Measurements from ENCODE around the gene LRRC26. TPM values are rescaled to one million over a fixed set of nuclear protein-coding genes. Genes with fewer than 3 reads are reported as not detected.

LRRC26 gene
- total and polyA plus RNA-seq, 2 of the 13 experiments (the other 11 are each of a cell fraction or from before 2014, with no cell fraction given) = not detected

DNA sequence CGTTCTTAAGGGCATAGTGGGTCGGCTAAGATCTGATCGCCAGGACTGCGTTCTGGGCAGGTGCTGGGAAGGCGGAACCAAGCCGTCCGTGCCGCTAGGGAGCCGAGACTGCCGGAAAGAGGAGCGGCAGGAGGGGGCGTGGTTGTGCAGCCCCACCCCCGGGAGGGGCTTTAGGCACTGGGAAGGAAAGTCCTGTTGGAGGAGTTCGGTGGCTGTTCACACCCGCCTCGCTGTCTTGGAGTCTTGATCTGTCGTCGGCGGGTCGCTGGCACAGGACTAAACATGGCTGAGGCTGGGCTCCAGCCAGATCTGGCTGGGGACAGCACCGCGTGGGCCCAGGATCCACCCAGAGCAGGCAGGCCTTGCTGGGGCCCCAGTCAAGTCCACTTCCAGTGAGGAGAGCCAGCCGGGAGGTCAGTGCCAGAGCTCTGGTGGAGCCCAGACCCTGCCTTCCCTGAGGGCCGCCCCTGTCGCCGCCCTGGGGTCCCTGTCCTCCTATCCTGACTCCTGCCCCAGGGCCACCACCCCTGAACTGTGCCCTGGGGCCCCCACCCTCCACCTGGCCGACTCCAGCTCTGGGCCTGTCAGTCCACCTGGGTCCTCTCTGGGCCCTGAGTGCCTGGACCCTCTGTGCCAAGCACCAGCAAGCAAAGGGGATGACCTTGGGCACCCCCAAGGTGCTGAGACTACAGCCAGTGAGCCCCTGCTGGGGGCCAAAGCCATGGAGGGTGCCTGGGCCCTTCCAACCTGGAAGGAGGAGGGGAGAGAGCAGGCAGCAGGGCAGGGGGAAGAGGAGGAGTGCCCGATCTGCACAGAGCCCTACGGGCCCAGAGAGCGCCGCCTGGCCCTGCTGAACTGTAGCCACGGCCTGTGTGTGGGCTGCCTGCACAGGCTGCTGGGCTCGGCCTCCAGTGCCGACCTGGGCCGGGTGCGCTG lies 47.7 kb upstream of the LRRC26 start (continued):
- TF ChIP-seq, protein P1, sequence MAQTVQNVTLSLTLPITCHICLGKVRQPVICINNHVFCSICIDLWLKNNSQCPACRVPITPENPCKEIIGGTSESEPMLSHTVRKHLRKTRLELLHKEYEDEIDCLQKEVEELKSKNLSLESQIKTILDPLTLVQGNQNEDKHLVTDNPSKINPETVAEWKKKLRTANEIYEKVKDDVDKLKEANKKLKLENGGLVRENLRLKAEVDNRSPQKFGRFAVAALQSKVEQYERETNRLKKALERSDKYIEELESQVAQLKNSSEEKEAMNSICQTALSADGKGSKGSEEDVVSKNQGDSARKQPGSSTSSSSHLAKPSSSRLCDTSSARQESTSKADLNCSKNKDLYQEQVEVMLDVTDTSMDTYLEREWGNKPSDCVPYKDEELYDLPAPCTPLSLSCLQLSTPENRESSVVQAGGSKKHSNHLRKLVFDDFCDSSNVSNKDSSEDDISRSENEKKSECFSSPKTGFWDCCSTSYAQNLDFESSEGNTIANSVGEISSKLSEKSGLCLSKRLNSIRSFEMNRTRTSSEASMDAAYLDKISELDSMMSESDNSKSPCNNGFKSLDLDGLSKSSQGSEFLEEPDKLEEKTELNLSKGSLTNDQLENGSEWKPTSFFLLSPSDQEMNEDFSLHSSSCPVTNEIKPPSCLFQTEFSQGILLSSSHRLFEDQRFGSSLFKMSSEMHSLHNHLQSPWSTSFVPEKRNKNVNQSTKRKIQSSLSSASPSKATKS (CRISPR knock-in tag; IDR thresholded peaks at IDR 0.05) = no peak
- TF ChIP-seq ZC3H13 (CRISPR knock-in tag; IDR thresholded peaks at IDR 0.05) (peak; percentile 36), ZNF670 (CRISPR knock-in tag; IDR thresholded peaks at IDR 0.05; ENCODE audit: borderline replicate concordance) (no peak), ZNF530 (CRISPR knock-in tag; IDR thresholded peaks at IDR 0.05; ENCODE audit: low read depth) (no peak), SALL1 (CRISPR knock-in tag; IDR thresholded peaks at IDR 0.05) (no peak; the same call in 1 of the 2 replicates), SETDB1 (CRISPR knock-in tag; IDR thresholded peaks at IDR 0.05; ENCODE audit: borderline replicate concordance) (no peak), ESRRA (CRISPR knock-in tag; IDR thresholded peaks at IDR 0.05; ENCODE audit: low read depth) (no peak), SOX13 (IDR thresholded peaks at IDR 0.05) (no peak), SOX13 (CRISPR knock-in tag; conservative IDR thresholded peaks at IDR 0.05 in 1 of 2, IDR thresholded peaks at IDR 0.05 in 1 of 2) (0 out of 4 replicates have a peak, but pooled peaks of 1 of the 2 experiments have one; percentile 22), PRMT3 (CRISPR knock-in tag; IDR thresholded peaks at IDR 0.05; ENCODE audit: borderline replicate concordance, low read depth) (no peak)
- TF ChIP-seq, protein P2, sequence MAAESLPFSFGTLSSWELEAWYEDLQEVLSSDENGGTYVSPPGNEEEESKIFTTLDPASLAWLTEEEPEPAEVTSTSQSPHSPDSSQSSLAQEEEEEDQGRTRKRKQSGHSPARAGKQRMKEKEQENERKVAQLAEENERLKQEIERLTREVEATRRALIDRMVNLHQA (CRISPR knock-in tag; IDR thresholded peaks at IDR 0.05) = no peak
- TF ChIP-seq, protein P3, sequence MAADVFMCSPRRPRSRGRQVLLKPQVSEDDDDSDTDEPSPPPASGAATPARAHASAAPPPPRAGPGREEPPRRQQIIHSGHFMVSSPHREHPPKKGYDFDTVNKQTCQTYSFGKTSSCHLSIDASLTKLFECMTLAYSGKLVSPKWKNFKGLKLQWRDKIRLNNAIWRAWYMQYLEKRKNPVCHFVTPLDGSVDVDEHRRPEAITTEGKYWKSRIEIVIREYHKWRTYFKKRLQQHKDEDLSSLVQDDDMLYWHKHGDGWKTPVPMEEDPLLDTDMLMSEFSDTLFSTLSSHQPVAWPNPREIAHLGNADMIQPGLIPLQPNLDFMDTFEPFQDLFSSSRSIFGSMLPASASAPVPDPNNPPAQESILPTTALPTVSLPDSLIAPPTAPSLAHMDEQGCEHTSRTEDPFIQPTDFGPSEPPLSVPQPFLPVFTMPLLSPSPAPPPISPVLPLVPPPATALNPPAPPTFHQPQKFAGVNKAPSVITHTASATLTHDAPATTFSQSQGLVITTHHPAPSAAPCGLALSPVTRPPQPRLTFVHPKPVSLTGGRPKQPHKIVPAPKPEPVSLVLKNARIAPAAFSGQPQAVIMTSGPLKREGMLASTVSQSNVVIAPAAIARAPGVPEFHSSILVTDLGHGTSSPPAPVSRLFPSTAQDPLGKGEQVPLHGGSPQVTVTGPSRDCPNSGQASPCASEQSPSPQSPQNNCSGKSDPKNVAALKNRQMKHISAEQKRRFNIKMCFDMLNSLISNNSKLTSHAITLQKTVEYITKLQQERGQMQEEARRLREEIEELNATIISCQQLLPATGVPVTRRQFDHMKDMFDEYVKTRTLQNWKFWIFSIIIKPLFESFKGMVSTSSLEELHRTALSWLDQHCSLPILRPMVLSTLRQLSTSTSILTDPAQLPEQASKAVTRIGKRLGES (CRISPR knock-in tag; IDR thresholded peaks at IDR 0.05; ENCODE audit: borderline replicate concordance) = no peak
- TF ChIP-seq, protein P4, sequence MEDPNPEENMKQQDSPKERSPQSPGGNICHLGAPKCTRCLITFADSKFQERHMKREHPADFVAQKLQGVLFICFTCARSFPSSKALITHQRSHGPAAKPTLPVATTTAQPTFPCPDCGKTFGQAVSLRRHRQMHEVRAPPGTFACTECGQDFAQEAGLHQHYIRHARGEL (CRISPR knock-in tag; IDR thresholded peaks at IDR 0.05) = no peak
- TF ChIP-seq, protein P5, sequence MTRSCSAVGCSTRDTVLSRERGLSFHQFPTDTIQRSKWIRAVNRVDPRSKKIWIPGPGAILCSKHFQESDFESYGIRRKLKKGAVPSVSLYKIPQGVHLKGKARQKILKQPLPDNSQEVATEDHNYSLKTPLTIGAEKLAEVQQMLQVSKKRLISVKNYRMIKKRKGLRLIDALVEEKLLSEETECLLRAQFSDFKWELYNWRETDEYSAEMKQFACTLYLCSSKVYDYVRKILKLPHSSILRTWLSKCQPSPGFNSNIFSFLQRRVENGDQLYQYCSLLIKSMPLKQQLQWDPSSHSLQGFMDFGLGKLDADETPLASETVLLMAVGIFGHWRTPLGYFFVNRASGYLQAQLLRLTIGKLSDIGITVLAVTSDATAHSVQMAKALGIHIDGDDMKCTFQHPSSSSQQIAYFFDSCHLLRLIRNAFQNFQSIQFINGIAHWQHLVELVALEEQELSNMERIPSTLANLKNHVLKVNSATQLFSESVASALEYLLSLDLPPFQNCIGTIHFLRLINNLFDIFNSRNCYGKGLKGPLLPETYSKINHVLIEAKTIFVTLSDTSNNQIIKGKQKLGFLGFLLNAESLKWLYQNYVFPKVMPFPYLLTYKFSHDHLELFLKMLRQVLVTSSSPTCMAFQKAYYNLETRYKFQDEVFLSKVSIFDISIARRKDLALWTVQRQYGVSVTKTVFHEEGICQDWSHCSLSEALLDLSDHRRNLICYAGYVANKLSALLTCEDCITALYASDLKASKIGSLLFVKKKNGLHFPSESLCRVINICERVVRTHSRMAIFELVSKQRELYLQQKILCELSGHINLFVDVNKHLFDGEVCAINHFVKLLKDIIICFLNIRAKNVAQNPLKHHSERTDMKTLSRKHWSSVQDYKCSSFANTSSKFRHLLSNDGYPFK (CRISPR knock-in tag; IDR thresholded peaks at IDR 0.05; ENCODE audit: borderline replicate concordance) = no peak
- TF ChIP-seq, protein P6, sequence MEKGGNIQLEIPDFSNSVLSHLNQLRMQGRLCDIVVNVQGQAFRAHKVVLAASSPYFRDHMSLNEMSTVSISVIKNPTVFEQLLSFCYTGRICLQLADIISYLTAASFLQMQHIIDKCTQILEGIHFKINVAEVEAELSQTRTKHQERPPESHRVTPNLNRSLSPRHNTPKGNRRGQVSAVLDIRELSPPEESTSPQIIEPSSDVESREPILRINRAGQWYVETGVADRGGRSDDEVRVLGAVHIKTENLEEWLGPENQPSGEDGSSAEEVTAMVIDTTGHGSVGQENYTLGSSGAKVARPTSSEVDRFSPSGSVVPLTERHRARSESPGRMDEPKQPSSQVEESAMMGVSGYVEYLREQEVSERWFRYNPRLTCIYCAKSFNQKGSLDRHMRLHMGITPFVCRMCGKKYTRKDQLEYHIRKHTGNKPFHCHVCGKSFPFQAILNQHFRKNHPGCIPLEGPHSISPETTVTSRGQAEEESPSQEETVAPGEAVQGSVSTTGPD (CRISPR knock-in tag; IDR thresholded peaks at IDR 0.05) = no peak

Measured in HepG2 (cell line).